ENCODE data around the gene SLC25A43.

- TF ChIP-seq CTCF (IDR thresholded peaks at IDR 0.05 in 4 of 5, conservative IDR thresholded peaks at IDR 0.05 in 1 of 5) (no peak), POLR2A (IDR thresholded peaks at IDR 0.05) (no peak)
Observed at GRCh38 chrX:119469313-119469635, 70.1 kb downstream of the SLC25A43 start.

Data from gastrocnemius medialis (tissue), 4 donors.